Keratinocyte (primary cell): ENCODE measurements around the gene CCDC102B. TPM values are rescaled to one million over a fixed set of nuclear protein-coding genes. Genes with fewer than 3 reads are reported as not detected.

Experiments used
- DNase-seq: peaks from one replicate; pipeline ENCODE4 v3.0.0-alpha.2; 2011; ENCODE audit warnings: low read depth, missing footprints, low spot score
- FAIRE-seq: peaks from 2 replicates; lab custom pipeline; 2011; peaks lifted over from hg19 to GRCh38; lab: Jason Lieb, UNC
- H2AFZ ChIP-seq: 2 replicates; pipeline ENCODE4 v1.6.0; 2012; ENCODE audit warnings: low read length, control low read depth, inconsistent platforms; ENCODE audit not compliant: control insufficient read depth
- H3K27ac ChIP-seq: 2 replicates; pipeline ENCODE4 v1.5.1; 2011; ENCODE audit warnings: low read length; ENCODE audit not compliant: control insufficient read depth, insufficient read depth
- H3K27me3 ChIP-seq: 3 replicates; pipeline ENCODE4 v1.6.0; 2011; ENCODE audit warnings: low read length; ENCODE audit not compliant: control insufficient read depth, insufficient read depth; ENCODE audit errors: extremely low read depth
- H3K36me3 ChIP-seq, 2 experiments: 2 replicates in 1 of 2; 3 replicates in 1 of 2; pipeline ENCODE4 v1.5.1; 2011; ENCODE audit warnings: low read length in 2 of 2, mild to moderate bottlenecking in 1 of 2; ENCODE audit not compliant: control insufficient read depth in 2 of 2, insufficient read depth in 2 of 2; ENCODE audit errors: extremely low read depth in 1 of 2
- H3K4me1 ChIP-seq: 3 replicates; pipeline ENCODE4 v1.5.1; 2011; ENCODE audit warnings: low read length; ENCODE audit not compliant: control insufficient read depth, insufficient read depth; ENCODE audit errors: extremely low read depth
- H3K4me2 ChIP-seq: 3 replicates; pipeline ENCODE4 v1.6.0; 2011; ENCODE audit warnings: low read depth, low read length; ENCODE audit not compliant: control insufficient read depth, insufficient read depth; ENCODE audit errors: extremely low read depth
- H3K4me3 ChIP-seq, 3 experiments: fragments of 200-600 bp in 1 of 3; sonication (generic) in 1 of 3; 2 replicates in 2 of 3; 3 replicates in 1 of 3; pipeline ENCODE4 v1.5.1; 2011 to 2016; ENCODE audit warnings: low read length in 3 of 3, mild to moderate bottlenecking in 3 of 3, control low read depth in 2 of 3, inconsistent platforms in 1 of 3, low read depth in 1 of 3, mixed read lengths in 1 of 3, mixed run types in 1 of 3, moderate library complexity in 1 of 3; ENCODE audit not compliant: control insufficient read depth in 2 of 3, insufficient read depth in 2 of 3; ENCODE audit errors: extremely low read depth in 1 of 3
- H3K79me2 ChIP-seq: 2 replicates; pipeline ENCODE4 v1.6.0; 2012; ENCODE audit warnings: low read length; ENCODE audit not compliant: control insufficient read depth, insufficient read depth
- H3K9ac ChIP-seq: 3 replicates; pipeline ENCODE4 v1.6.0; 2011; ENCODE audit warnings: low read length; ENCODE audit not compliant: control insufficient read depth, insufficient read depth; ENCODE audit errors: extremely low read depth
- H3K9me1 ChIP-seq: 3 replicates; pipeline ENCODE4 v1.6.0; 2011; ENCODE audit warnings: low read length; ENCODE audit not compliant: control insufficient read depth, insufficient read depth; ENCODE audit errors: extremely low read depth
- H3K9me3 ChIP-seq: 2 replicates; pipeline ENCODE4 v1.5.1; 2012; ENCODE audit warnings: low read depth, low read length; ENCODE audit not compliant: control insufficient read depth
- H4K20me1 ChIP-seq: 3 replicates; pipeline ENCODE4 v1.6.0; 2011; ENCODE audit warnings: low read length; ENCODE audit not compliant: control insufficient read depth, insufficient read depth; ENCODE audit errors: extremely low read depth
- CTCF ChIP-seq, 3 experiments: IDR thresholded peaks in 1 of 3; conservative IDR thresholded peaks in 1 of 3; optimal IDR thresholded peaks in 1 of 3; 2 replicates in 2 of 3; 3 replicates in 1 of 3; pipeline versions ENCODE3 to v1.5.1; 2011; ENCODE audit warnings: low read length in 3 of 3, mild to moderate bottlenecking in 3 of 3, moderate library complexity in 2 of 3, control low read depth in 1 of 3, inconsistent platforms in 1 of 3; ENCODE audit not compliant: insufficient read depth in 2 of 3; ENCODE audit errors: extremely low read depth in 1 of 3
- EZH2 ChIP-seq: IDR thresholded peaks from one replicate; pipeline ENCODE4 v1.6.1; 2012; ENCODE audit warnings: inconsistent platforms, mild to moderate bottlenecking, low read length, moderate library complexity
- dilution Hi-C: fragments of 300-500 bp; cut with MboI; formaldehyde crosslinking; loops from one replicate; pipeline ENCODE4 v1.7.0; 2020; ENCODE audit warnings: low sequenced_read_pairs; ENCODE audit not compliant: extremely low pct_ligation_motif_present
- polyA plus RNA-seq, 5 experiments: library from polyadenylated mRNA; depleted of rRNA in 3 of 5; stranded (reverse) in 3 of 5; stranded (forward) in 1 of 5; unstranded in 1 of 5; fragments of >200 nt; gene quantifications; 1 replicate in 1 of 5; 2 replicates in 3 of 5; 3 replicates in 1 of 5; pipeline versions ENCODE4 v1.2.1 to v1.2.3, GENCODE V29; 2011 to 2012; ENCODE audit warnings: missing spikeins in 2 of 5, low read depth in 1 of 5, low replicate concordance in 1 of 5

CCDC102B gene
- polyA plus RNA-seq, 1 donor (not counting 4 experiments of a cell fraction or from before 2014, with no cell fraction given): 0.60 TPM

- H2AFZ ChIP-seq: no peak overlapping the region
- H4K20me1 ChIP-seq: no peaks in the 10 kb centered on the region
- H3K4me2 ChIP-seq: no peak overlapping the region
- H3K27me3 ChIP-seq: no peaks in the 10 kb centered on the region
- no peaks in the 10 kb centered on the region for H3K9me3 ChIP-seq
- no peaks in the 10 kb centered on the region for H3K9me1 ChIP-seq
- DNase-seq (no peak), FAIRE-seq (no peak)
- no peak overlapping the region for H3K27ac ChIP-seq
- H3K4me3 ChIP-seq: no peak overlapping the region
- no peak overlapping the region for H3K9ac ChIP-seq
- H3K4me1 ChIP-seq: no peaks in the 10 kb centered on the region
- no peaks in the 10 kb centered on the region for H3K79me2 ChIP-seq
- dilution Hi-C loops: no loop called here
- H3K36me3 ChIP-seq: no peaks in the 10 kb centered on the region
- TF ChIP-seq EZH2 (no peak), CTCF (optimal IDR thresholded peaks at IDR 0.05 in 1 of 3, IDR thresholded peaks at IDR 0.05 in 1 of 3, conservative IDR thresholded peaks at IDR 0.05 in 1 of 3; ENCODE audit: extremely low read depth in 1 of 3, insufficient read depth in 2 of 3, low read length in 3 of 3) (no peak)
These were observed 67.1 kb downstream of the CCDC102B start for GRCh38 chr18:68865021-68865420.

GRCh38 chr18:68865503-68865902 lies 67.6 kb downstream of the CCDC102B start:
- H3K4me3 ChIP-seq: no peak overlapping the region
- H3K4me1 ChIP-seq: no peaks in the 10 kb centered on the region
- no peaks in the 10 kb centered on the region for H3K27me3 ChIP-seq
- no peaks in the 10 kb centered on the region for H3K79me2 ChIP-seq
- H2AFZ ChIP-seq: no peak overlapping the region
- no peaks in the 10 kb centered on the region for H4K20me1 ChIP-seq
- DNase-seq (no peak), FAIRE-seq (no peak)
- no peaks in the 10 kb centered on the region for H3K9me1 ChIP-seq
- dilution Hi-C loops: no loop called here
- H3K36me3 ChIP-seq: no peaks in the 10 kb centered on the region
- TF ChIP-seq CTCF (optimal IDR thresholded peaks at IDR 0.05 in 1 of 3, IDR thresholded peaks at IDR 0.05 in 1 of 3, conservative IDR thresholded peaks at IDR 0.05 in 1 of 3; ENCODE audit: extremely low read depth in 1 of 3, insufficient read depth in 2 of 3, low read length in 3 of 3): no peak
- TF ChIP-seq EZH2: no peak
- H3K27ac ChIP-seq: no peak overlapping the region
- H3K9ac ChIP-seq: no peak overlapping the region
- no peaks in the 10 kb centered on the region for H3K9me3 ChIP-seq
- H3K4me2 ChIP-seq: no peak overlapping the region
